Ovary (tissue), 9 donors: Measurements from ENCODE around the gene TMUB1. TPM values are rescaled to one million over a fixed set of nuclear protein-coding genes. Genes with fewer than 3 reads are reported as not detected.

Source experiments
- DNase-seq, 5 donors: peaks; one replicate each; pipeline ENCODE4 v3.0.0-alpha.2; 2019 to 2020
- H3K27ac ChIP-seq, 2 donors: fragments of 200-600 bp; one replicate each; pipeline versions ENCODE4 v1.5.1 to v1.8.0; 2019 to 2022
- H3K27me3 ChIP-seq: fragments of 200-600 bp; one replicate; pipeline ENCODE4 v1.8.0; 2022
- H3K36me3 ChIP-seq: fragments of 200-600 bp; sonication (generic); one replicate; pipeline ENCODE4 v1.5.1; 2019
- H3K4me1 ChIP-seq: one replicate; pipeline ENCODE4 v1.8.1; 2013; ENCODE audit warnings: mild to moderate bottlenecking, moderate library complexity; ENCODE audit not compliant: insufficient read depth
- H3K4me3 ChIP-seq: fragments of 200-600 bp; sonication (generic); one replicate; pipeline ENCODE4 v1.5.1; 2017
- H3K9me3 ChIP-seq, 2 donors: fragments of 200-600 bp in 1 of 2; sonication (generic) in 1 of 2; one replicate each; pipeline versions ENCODE4 v1.5.1 to v1.8.1; 2013 to 2019; ENCODE audit warnings: mild to moderate bottlenecking in 1 of 2, moderate library complexity in 1 of 2
- EP300 ChIP-seq: sonication (generic); formaldehyde crosslinking; IDR thresholded peaks from one replicate; pipeline ENCODE4 v1.6.1; 2017; ENCODE audit warnings: antibody characterized with exemption
- POLR2A ChIP-seq: fragments of 450-650 bp; IDR thresholded peaks from one replicate; pipeline ENCODE4 v1.6.1; 2017; ENCODE audit warnings: antibody characterized with exemption, mild to moderate bottlenecking, moderate library complexity
- WGBS, 3 donors: extraction: QIAGEN DNeasy Blood & Tissue Kit in 1 of 3; methylation state at CpG; one replicate each; pipeline versions ENCODE4 v1.1.5 to v1.1.7; 2013 to 2017; 5-methylcytosine and 5-hydroxymethylcytosine counted together
- intact Hi-C, 4 donors: fragments of 100-400 bp; cut with DNase I; formaldehyde crosslinking; loops; one replicate each; pipeline versions ENCODE4 v1.11.0 to v1.15.1; 2022 to 2023
- polyA plus RNA-seq, 2 donors: library from polyadenylated mRNA; stranded (reverse); fragments of 200-250 nt in 1 of 2; fragments of 350-450 nt in 1 of 2; fragmentation: Illumina TruSeq in 1 of 2; extraction: RNeasy Lipid Tissue Mini Kit (QIAGEN cat#74804) in 1 of 2; gene quantifications; one replicate each; pipeline ENCODE4 v1.2.3, GENCODE V29; 2013 to 2014
- total RNA-seq, 7 donors: library from RNA; depleted of rRNA in 2 of 7; stranded (reverse); fragments of >200 nt in 2 of 7; fragmentation: NEBNext Ultra II Directional in 3 of 7; extraction: Animal tissue kit (Norgen Biotek cat#: 25700) in 3 of 7; gene quantifications; one replicate each; pipeline versions ENCODE4 v1.1.0 to v1.2.4, GENCODE V29; 2016 to 2023
- TF ChIP-seq, protein P1 (sequence below), 3 donors: fragments of 450-650 bp in 2 of 3; fragments of 200-600 bp in 1 of 3; IDR thresholded peaks; one replicate each; pipeline versions ENCODE4 v1.5.1 to v1.8.0; 2016 to 2022; ENCODE audit warnings: antibody characterized with exemption in 3 of 3, mild to moderate bottlenecking in 1 of 3
- donor health status: DM: no; HTN: no; CAD: no; lungs with moderate emphysema.
- donor health status: DM: no; HTN: no; CAD: no.
- donor health status: Bipolar disorder and iron deficiency.
- donor health status: DM: yes; HTN: yes; CAD: no.
- donor health status: DM: no; HTN: no; CAD: no.
- donor health status: DM: yes; HTN: yes; CAD: no.

Gene TMUB1
- total and polyA plus RNA-seq, 9 donors = 1.9 to 40.3 (median 28.8) TPM

DNA sequence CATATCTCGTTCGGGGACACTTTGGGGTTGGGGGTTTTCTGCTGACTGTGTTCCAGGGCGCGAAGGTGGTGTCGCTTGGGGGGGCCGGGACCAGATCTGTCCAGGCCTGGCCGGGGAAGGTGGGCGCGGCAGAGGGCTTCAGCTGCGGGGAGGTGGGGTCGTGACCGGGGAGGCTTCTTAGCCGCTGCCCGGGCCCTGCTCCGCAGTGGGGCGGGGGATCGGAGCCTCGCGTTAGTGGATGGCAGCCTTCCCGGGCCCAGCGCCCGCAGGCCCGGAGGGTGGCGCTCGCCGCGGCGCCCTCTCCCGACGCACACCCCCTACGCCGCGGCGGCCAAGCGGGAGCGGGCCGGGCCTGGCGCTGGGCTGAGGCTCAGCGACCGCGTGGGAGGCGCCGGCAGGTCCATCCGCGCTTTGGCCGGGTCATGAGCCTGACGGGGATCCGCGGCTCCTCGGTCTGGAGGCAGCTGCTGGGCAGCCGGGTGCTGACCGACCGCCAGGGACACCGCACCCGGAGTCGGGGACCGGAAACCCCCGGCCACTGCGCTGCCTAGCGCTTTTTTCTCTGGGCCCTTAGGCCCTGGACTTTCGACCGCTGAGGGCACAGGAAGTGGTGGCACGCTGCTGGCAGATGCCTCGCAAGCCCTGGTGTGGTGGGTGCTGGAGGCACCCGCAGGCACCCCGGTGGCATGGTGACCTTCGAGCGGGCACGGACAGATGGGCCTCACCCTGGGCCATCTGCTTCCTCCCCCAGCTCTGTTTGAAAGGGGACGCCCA lies 4.1 kb upstream of the TMUB1 start:
- TF ChIP-seq, protein P1, sequence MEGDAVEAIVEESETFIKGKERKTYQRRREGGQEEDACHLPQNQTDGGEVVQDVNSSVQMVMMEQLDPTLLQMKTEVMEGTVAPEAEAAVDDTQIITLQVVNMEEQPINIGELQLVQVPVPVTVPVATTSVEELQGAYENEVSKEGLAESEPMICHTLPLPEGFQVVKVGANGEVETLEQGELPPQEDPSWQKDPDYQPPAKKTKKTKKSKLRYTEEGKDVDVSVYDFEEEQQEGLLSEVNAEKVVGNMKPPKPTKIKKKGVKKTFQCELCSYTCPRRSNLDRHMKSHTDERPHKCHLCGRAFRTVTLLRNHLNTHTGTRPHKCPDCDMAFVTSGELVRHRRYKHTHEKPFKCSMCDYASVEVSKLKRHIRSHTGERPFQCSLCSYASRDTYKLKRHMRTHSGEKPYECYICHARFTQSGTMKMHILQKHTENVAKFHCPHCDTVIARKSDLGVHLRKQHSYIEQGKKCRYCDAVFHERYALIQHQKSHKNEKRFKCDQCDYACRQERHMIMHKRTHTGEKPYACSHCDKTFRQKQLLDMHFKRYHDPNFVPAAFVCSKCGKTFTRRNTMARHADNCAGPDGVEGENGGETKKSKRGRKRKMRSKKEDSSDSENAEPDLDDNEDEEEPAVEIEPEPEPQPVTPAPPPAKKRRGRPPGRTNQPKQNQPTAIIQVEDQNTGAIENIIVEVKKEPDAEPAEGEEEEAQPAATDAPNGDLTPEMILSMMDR (IDR thresholded peaks at IDR 0.05) = peak in 2 of 3 donors; percentile 22 to 43
- no peak for TF ChIP-seq EP300
- DNase-seq = peak; percentile 61 to 83 (median 77)
- Histone ChIP-seq H3K27ac (peak overlapping the region; percentile 77 to 86), H3K36me3 (no peaks in the 10 kb centered on the region), H3K27me3 (no peaks in the 10 kb centered on the region), H3K4me1 (peaks cover 29% of the 10 kb centered on the region), H3K9me3 (no peaks in the 10 kb centered on the region), H3K4me3 (peak overlapping the region; percentile 70)
- intact Hi-C loops = loop anchor here in 1 of 4 donors (2.0 kb wide), 1 partner anchor 59 kb away; the partner anchor contains the start of gene ABCB8
- 1 to 2% (median 1%) methylated on average over 22 to 70 of the region's 70 CpGs for WGBS, 3 donors

GRCh38 chr7:151086802-151087244 lies 3.5 kb upstream of the TMUB1 start:
- DNase-seq = peak in 1 of 5 donors; percentile 65
- TF ChIP-seq POLR2A (no peak), EP300 (no peak)
- TF ChIP-seq, protein P1 (IDR thresholded peaks at IDR 0.05) = no peak
- Histone ChIP-seq H3K4me3 (peak overlapping the region; percentile 70), H3K27ac (peak overlapping the region; percentile 77 to 86), H3K4me1 (peaks cover 35% of the 10 kb centered on the region), H3K36me3 (no peaks in the 10 kb centered on the region), H3K27me3 (no peaks in the 10 kb centered on the region), H3K9me3 (no peaks in the 10 kb centered on the region)
- intact Hi-C loops = loop anchor here in 1 of 4 donors (2.0 kb wide), 1 partner anchor 58 kb away; the partner anchor contains the start of gene ABCB8
- 0% methylated on average over 22 to 44 of the region's 56 CpGs for WGBS, 3 donors

- intact Hi-C loops = loop anchor here in 1 of 4 donors (2.0 kb wide), 1 partner anchor 57 kb away; the partner anchor contains the start of gene ABCB8
These were observed 2.7 kb upstream of the TMUB1 start, which contains the start of gene AGAP3 for GRCh38 chr7:151085691-151086620. Gene AGAP3, plus strand, starts transcription at chr7:151086475. Its CDS starts 267 bp downstream, at chr7:151086742.

More at GRCh38 chr7:151085691-151086620, 2.7 kb upstream of the TMUB1 start, which contains the start of gene AGAP3:
- no peaks in the 10 kb centered on the region for H3K9me3 ChIP-seq
- H3K36me3 ChIP-seq = no peaks in the 10 kb centered on the region
- H3K4me3 ChIP-seq = peak within 1 kb of the TSS; percentile 70
- no peaks in the 10 kb centered on the region for H3K27me3 ChIP-seq
- peaks cover 40% of the 10 kb centered on the region for H3K4me1 ChIP-seq
- peak within 1 kb of the TSS; percentile 77 to 86 for H3K27ac ChIP-seq
- peak; percentile 82 to 87 (median 86) for DNase-seq
- TF ChIP-seq POLR2A = no peak
- TF ChIP-seq, protein P1 (IDR thresholded peaks at IDR 0.05) = no peak
- WGBS, 3 donors = 0 to 1% (median 0%) methylated on average over 19 to 83 of the region's 84 CpGs
